Osteoblast (primary cell): ENCODE results near the gene STARD3. TPM values are rescaled to one million over a fixed set of nuclear protein-coding genes. Genes with fewer than 3 reads are reported as not detected.
"Not testable (repeated sequence)": the region's sequence is repeated elsewhere in the genome, so short reads cannot be mapped to it uniquely, and the experiment has no call there.

ENCODE experiments used
- DNase-seq: peaks from one replicate; pipeline ENCODE4 v3.0.0; 2011; ENCODE audit warnings: low spot score, mixed read lengths; ENCODE audit not compliant: insufficient read length; ENCODE audit errors: missing footprints
- H2AFZ ChIP-seq: 2 replicates; pipeline ENCODE4 v1.6.0; 2011; ENCODE audit warnings: mild to moderate bottlenecking, low read length
- H3K27ac ChIP-seq: 2 replicates; pipeline ENCODE4 v1.5.1; 2011; ENCODE audit warnings: mild to moderate bottlenecking, low read depth, low read length, moderate library complexity
- H3K27me3 ChIP-seq: 2 replicates; pipeline ENCODE4 v1.6.0; 2012; ENCODE audit warnings: mild to moderate bottlenecking, control low read depth, inconsistent platforms, low read length, moderate library complexity; ENCODE audit not compliant: insufficient read depth
- H3K36me3 ChIP-seq: 2 replicates; pipeline ENCODE4 v1.5.1; 2011; ENCODE audit warnings: mild to moderate bottlenecking, low read length, control low read depth, moderate library complexity; ENCODE audit not compliant: insufficient read depth
- H3K4me1 ChIP-seq: 2 replicates; pipeline ENCODE4 v1.5.1; 2011; ENCODE audit warnings: mild to moderate bottlenecking, low read length, control low read depth, moderate library complexity; ENCODE audit not compliant: insufficient read depth
- H3K4me2 ChIP-seq: 2 replicates; pipeline ENCODE4 v1.6.0; 2011; ENCODE audit warnings: mild to moderate bottlenecking, low read length; ENCODE audit not compliant: insufficient read depth
- H3K4me3 ChIP-seq: fragments of 200-600 bp; sonication (generic); 3 replicates; pipeline ENCODE4 v1.5.1; 2012; ENCODE audit warnings: mild to moderate bottlenecking, low read length, inconsistent platforms; ENCODE audit not compliant: insufficient read depth
- H3K79me2 ChIP-seq: 2 replicates; pipeline ENCODE4 v1.6.0; 2012; ENCODE audit warnings: mild to moderate bottlenecking, low read length, control low read depth, inconsistent platforms; ENCODE audit not compliant: insufficient read depth
- H3K9me3 ChIP-seq: 2 replicates; pipeline ENCODE4 v1.5.1; 2011; ENCODE audit warnings: low read depth, low read length, control low read depth
- H4K20me1 ChIP-seq: 2 replicates; pipeline ENCODE4 v1.6.0; 2012; ENCODE audit warnings: mild to moderate bottlenecking, low read length, control low read depth; ENCODE audit not compliant: insufficient read depth
- total RNA-seq: library from RNA; depleted of rRNA; stranded (reverse); fragments of >200 nt; gene quantifications from 2 replicates; pipeline ENCODE4 v1.2.3, GENCODE V29; 2012
- TF ChIP-seq, protein P1 (sequence below): IDR thresholded peaks from 2 replicates; pipeline ENCODE4 v1.5.1; 2011; ENCODE audit warnings: mild to moderate bottlenecking, low read depth, low read length, moderate library complexity; ENCODE audit errors: extremely low read depth

STARD3 gene
- 31.5 and 35.8 TPM in 2 replicates for total RNA-seq

DNA sequence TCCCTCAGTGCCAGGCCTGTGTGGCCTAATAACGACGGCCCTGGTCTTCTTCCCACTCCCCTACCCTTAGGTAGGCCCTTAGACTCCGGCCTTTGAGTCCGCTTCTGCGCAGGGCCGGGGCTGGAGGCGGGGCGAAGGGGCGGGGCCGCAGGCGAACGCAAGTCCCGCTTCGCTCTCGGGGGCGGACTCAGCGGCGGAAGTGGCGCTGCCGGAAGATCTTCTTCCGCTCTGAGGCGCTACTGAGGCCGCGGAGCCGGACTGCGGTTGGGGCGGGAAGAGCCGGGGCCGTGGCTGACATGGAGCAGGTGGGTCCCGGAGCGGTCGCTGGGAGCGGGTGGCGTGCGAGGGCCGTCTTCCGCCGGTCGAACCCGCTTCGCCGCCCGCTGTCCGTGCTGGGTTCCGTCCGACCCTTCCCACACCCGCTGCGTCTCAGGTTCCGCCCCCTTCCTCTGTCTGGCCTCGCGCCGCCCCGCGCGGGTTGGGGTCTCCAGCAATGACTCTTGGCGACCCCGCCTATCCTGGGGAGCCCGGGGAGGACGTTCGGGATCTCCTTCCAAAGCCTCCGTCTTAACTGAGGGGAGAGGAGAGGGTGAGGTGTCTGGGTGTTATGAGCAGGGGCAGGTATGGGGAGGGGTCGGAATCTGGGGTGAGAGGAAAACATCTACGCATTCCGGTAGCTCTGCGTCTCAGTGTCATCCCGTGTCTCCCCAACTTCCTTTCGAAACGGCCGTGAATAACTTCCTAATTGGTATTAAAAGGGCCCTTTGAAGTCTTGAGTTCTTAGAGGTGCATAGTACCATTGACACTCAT lies at the start of gene STARD3:
Gene STARD3 (plus strand): TSS at position 218 of the 810 bp plus-strand sequence. CDS start 16,388 bp downstream, outside the sequence.
- H3K27ac ChIP-seq: peak within 1 kb of the TSS; percentile 78
- peaks cover 52% of the 10 kb centered on the region for H3K79me2 ChIP-seq
- H3K27me3 ChIP-seq: peaks cover 9% of the 10 kb centered on the region
- H3K4me2 ChIP-seq: peak within 1 kb of the TSS; percentile 99
- TF ChIP-seq, protein P1, sequence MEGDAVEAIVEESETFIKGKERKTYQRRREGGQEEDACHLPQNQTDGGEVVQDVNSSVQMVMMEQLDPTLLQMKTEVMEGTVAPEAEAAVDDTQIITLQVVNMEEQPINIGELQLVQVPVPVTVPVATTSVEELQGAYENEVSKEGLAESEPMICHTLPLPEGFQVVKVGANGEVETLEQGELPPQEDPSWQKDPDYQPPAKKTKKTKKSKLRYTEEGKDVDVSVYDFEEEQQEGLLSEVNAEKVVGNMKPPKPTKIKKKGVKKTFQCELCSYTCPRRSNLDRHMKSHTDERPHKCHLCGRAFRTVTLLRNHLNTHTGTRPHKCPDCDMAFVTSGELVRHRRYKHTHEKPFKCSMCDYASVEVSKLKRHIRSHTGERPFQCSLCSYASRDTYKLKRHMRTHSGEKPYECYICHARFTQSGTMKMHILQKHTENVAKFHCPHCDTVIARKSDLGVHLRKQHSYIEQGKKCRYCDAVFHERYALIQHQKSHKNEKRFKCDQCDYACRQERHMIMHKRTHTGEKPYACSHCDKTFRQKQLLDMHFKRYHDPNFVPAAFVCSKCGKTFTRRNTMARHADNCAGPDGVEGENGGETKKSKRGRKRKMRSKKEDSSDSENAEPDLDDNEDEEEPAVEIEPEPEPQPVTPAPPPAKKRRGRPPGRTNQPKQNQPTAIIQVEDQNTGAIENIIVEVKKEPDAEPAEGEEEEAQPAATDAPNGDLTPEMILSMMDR: no peak
- peak within 1 kb of the TSS; percentile 95 for H2AFZ ChIP-seq
- peak; percentile 99 for DNase-seq
- peaks cover 29% of the 10 kb centered on the region for H4K20me1 ChIP-seq
- H3K4me3 ChIP-seq: peak within 1 kb of the TSS; percentile 98
- no peaks in the 10 kb centered on the region for H3K36me3 ChIP-seq
- no peaks in the 10 kb centered on the region for H3K9me3 ChIP-seq
- peaks cover 19% of the 10 kb centered on the region for H3K4me1 ChIP-seq

DNA sequence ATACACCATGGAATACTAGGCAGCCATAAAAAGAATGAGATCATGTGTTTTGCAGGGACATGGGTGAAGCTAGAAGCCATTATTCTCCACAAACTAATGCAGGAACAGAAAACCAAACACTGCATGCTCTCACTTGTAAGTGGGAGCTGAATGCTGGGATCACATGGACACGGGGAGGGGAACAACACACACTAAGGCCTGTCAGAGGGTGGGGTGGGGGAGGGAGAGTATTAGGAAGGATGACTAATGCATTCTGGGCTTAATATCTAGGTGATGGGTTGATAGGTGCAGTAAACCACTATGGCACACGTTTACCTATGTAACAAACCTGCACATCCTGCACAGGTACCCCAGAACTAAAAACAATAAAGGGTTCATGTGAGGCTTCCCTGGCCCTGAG lies 46.8 kb upstream of the STARD3 start:
- H3K4me2 ChIP-seq, H2AFZ ChIP-seq, H3K79me2 ChIP-seq, H3K36me3 ChIP-seq, H3K4me3 ChIP-seq, H3K4me1 ChIP-seq, DNase-seq, H3K9me3 ChIP-seq, H3K27ac ChIP-seq, H4K20me1 ChIP-seq: not testable (repeated sequence)
- peaks cover 14% of the 10 kb centered on the region for H3K27me3 ChIP-seq

DNA sequence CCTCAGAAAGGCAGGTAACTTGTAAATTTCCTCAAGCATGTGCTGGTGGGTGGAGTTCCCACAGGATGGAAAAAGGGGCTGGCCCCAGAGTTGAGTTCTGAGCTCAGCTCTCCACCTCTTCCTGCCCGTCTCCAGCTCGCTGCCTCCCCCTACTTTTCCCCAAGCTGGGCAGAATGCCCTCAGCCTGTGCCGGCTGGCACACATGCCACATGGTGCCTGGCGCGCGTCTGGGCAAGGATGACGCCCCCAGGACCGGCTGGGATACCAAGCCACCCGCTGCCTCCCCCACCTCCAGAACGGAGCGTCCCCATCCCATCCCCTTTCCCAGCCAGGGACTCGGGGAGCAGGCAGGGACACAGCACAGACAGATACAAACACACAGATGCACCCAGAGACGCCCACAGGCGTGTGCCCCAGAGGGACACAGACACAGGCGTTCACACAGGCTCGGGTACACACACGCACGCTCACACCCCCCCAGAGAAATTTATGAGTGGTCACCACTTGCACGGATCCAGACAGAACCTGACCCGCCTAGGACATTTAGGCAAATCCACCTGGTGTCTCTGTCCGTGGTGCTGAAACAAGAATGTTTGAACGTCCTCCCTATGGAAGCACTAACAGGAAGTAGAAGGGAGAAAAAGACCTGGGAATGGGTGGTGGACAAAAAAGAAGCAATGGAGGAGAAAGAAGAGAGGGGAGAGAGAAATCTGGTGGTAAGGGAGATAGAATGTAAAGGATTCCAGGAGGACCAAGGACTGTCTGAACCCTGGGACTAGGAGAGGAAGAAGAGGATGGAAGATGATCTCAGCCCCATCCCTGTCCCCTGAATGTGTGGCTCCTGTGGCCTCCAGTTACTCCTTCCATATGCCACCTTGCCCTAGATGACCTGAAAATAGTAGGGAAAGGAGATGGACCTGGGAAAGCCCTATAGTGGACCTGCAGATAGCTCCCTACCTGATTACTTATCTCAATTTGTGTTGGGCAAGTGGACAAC lies 44.7 kb upstream of the STARD3 start:
- TF ChIP-seq, protein P1: no peak
- no peaks in the 10 kb centered on the region for H3K36me3 ChIP-seq
- H2AFZ ChIP-seq: no peak overlapping the region

DNA sequence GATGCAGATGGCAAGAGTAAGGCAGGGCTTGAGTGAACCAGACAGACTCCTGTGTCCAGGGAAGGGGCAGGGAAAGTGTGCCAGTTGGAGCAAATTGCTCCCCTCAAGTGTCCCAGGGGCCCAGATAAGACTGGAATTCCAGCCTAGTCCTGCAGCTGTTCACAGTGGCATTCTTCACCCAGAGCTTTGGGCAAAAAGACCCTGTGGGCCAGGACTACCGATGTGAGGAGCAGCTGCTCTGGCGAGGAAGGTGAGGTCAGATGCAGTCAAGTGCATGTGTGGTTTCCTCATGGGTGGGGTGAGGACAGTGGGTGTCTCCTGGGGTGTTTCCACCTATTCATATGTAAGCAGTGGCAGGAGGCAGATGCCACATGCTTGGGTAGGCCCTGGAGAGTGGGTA lies 43.6 kb upstream of the STARD3 start:
- H3K27ac ChIP-seq: no peak overlapping the region
- TF ChIP-seq, protein P1: no peak
- no peaks in the 10 kb centered on the region for H3K79me2 ChIP-seq
- no peaks in the 10 kb centered on the region for H3K9me3 ChIP-seq
- no peak overlapping the region for H3K4me2 ChIP-seq
- peaks cover 40% of the 10 kb centered on the region for H3K27me3 ChIP-seq
- H3K4me1 ChIP-seq: no peaks in the 10 kb centered on the region
- H3K4me3 ChIP-seq: no peak overlapping the region
- H3K36me3 ChIP-seq: no peaks in the 10 kb centered on the region
- no peak overlapping the region for H2AFZ ChIP-seq
- peaks cover 5% of the 10 kb centered on the region for H4K20me1 ChIP-seq
- DNase-seq: no peak

More for the DNA sequence above, 44.7 kb upstream of the STARD3 start:
- Histone ChIP-seq H3K79me2 (no peaks in the 10 kb centered on the region), H3K27me3 (peaks cover 34% of the 10 kb centered on the region), H4K20me1 (peaks cover 2% of the 10 kb centered on the region), H3K4me3 (no peak overlapping the region), H3K27ac (no peak overlapping the region), H3K4me1 (no peaks in the 10 kb centered on the region), H3K4me2 (no peak overlapping the region), H3K9me3 (no peaks in the 10 kb centered on the region)
- DNase-seq: peak; percentile 84
